ENCODE results near the gene GLI3. TPM values are rescaled to one million over a fixed set of nuclear protein-coding genes. Genes with fewer than 3 reads are reported as not detected.

GLI3 gene
- total and polyA plus RNA-seq, 2 of the 8 experiments (the other 6 are each of a cell fraction or from before 2014, with no cell fraction given), result 8.0 to 31.1 TPM

- Histone ChIP-seq H3K4me1 (replicated peaks in 1 of 4; ENCODE audit: control insufficient read depth in 3 of 4, insufficient read depth in 4 of 4, low read length in 3 of 4) (peaks cover 6 to 17% (median 11%) of the 10 kb centered on the region in 4 experiments; a peak in 6 of 7 replicates), H3K9me3 (ENCODE audit: insufficient read depth in 2 of 2, low read depth in 1 of 2, low read length in 1 of 2) (no peaks in the 10 kb centered on the region), H3K79me2 (ENCODE audit: control insufficient read depth in 1 of 2, insufficient read depth in 2 of 2, low read length in 2 of 2) (no peaks in the 10 kb centered on the region), H3K27ac (ENCODE audit: low read depth, low read length) (no peak overlapping the region), H3K36me3 (ENCODE audit: control insufficient read depth in 2 of 4, insufficient read depth in 4 of 4, low read length in 3 of 4) (peaks cover 0 to 4% (median 0%) of the 10 kb centered on the region in 4 experiments; a peak in 1 of 8 replicates), H2BK120ac (replicated peaks; ENCODE audit: low read depth, low read length) (no peak overlapping the region), H3K9ac (replicated peaks in 1 of 4; ENCODE audit: extremely low read depth in 1 of 4, low read depth in 3 of 4, low read length in 3 of 4) (no peak overlapping the region), H4K5ac (ENCODE audit: insufficient read length, low read depth, low read length) (no peak overlapping the region), H3K4me2 (ENCODE audit: insufficient read depth in 1 of 2, low read depth in 2 of 2, low read length in 2 of 2) (no peak overlapping the region), H3K79me1 (ENCODE audit: low read depth, low read length) (no peaks in the 10 kb centered on the region; the same call in 1 of the 2 replicates), H4K91ac (replicated peaks; ENCODE audit: insufficient read length, low read length) (no peak overlapping the region), H3K23me2 (ENCODE audit: low read depth, low read length) (no peaks in the 10 kb centered on the region), H3K27me3 (replicated peaks in 1 of 4; ENCODE audit: control insufficient read depth in 3 of 4, extremely low read depth in 1 of 4, insufficient read depth in 3 of 4, low read length in 3 of 4) (no peaks in the 10 kb centered on the region), H2AK5ac (ENCODE audit: low read depth, low read length) (no peak overlapping the region), H3K4ac (replicated peaks; ENCODE audit: insufficient read length, low read depth, low read length) (no peak overlapping the region), H2BK20ac (ENCODE audit: low read length) (no peak overlapping the region), H3K18ac (ENCODE audit: extremely low read depth, low read length) (no peak overlapping the region), H3K56ac (replicated peaks; ENCODE audit: insufficient read length, low read depth, low read length) (no peak overlapping the region), H2BK5ac (ENCODE audit: low read depth, low read length) (no peak overlapping the region), H4K20me1 (replicated peaks in 1 of 2; ENCODE audit: control insufficient read depth in 1 of 2, insufficient read depth in 2 of 2, low read length in 2 of 2) (peaks cover 2 to 3% of the 10 kb centered on the region in 2 experiments), H2AFZ (ENCODE audit: low read length) (no peak overlapping the region), H3K4me3 (ENCODE audit: extremely low read depth in 1 of 4, insufficient read depth in 2 of 4, low read depth in 3 of 4, low read length in 4 of 4) (no peak overlapping the region), H3K23ac (ENCODE audit: insufficient read length) (no peak overlapping the region), H4K8ac (ENCODE audit: extremely low read depth, insufficient read depth, low read length) (no peak overlapping the region), H3K14ac (ENCODE audit: insufficient read length) (no peak overlapping the region), H2BK12ac (ENCODE audit: low read depth, low read length) (peak overlapping the region; percentile 51; the same call in 1 of the 2 replicates), H2BK15ac (ENCODE audit: low read length) (no peak overlapping the region; the same call in 1 of the 2 replicates)
- ChIA-PET POLR2A (ENCODE audit: partially characterized antibody) (interaction anchor here (1.0 kb wide), 1 partner anchor 12 kb away, joined by 3 read pairs; no protein-coding TSS in a partner anchor), CTCF (ENCODE audit: partially characterized antibody) (interaction anchor here (1.0 kb wide), 1 partner anchor 128 kb away, joined by 3 read pairs; no protein-coding TSS in a partner anchor)
- 93% methylated on average over 12 of the region's 12 CpGs; no CpG with 5 or more reads in 1 of the 2 experiments for WGBS, 2 experiments (ENCODE audit: extremely low coverage in 1 of 2, insufficient coverage in 1 of 2, insufficient read length in 1 of 2, insufficient replicate concordance in 2 of 2, low coverage in 1 of 2, low lambda C conversion rate in 2 of 2, missing lambda C conversion rate in 1 of 2)
- FAIRE-seq (no peak), DNase-seq (ENCODE audit: low read depth in 1 of 2, low spot score in 2 of 2) (no peak)
- TF ChIP-seq SRF (IDR thresholded peaks at IDR 0.05; ENCODE audit: low read depth, low read length) (no peak), JUND (IDR thresholded peaks at IDR 0.05; ENCODE audit: low read length) (no peak), RNF2 (IDR thresholded peaks at IDR 0.05; ENCODE audit: borderline replicate concordance, low read depth, low read length, missing control alignments, poor library complexity, severe bottlenecking) (no peak), SAP30 (IDR thresholded peaks at IDR 0.05; ENCODE audit: insufficient read depth, insufficient replicate concordance, low read length) (no peak), PHF8 (conservative IDR thresholded peaks at IDR 0.05; ENCODE audit: low read depth, low read length) (no peak), ATF3 (IDR thresholded peaks at IDR 0.05; ENCODE audit: insufficient read depth, low read depth, low read length) (no peak), CTBP2 (IDR thresholded peaks at IDR 0.05; ENCODE audit: borderline replicate concordance, insufficient read depth, insufficient read length, low read length) (no peak), JUN (IDR thresholded peaks at IDR 0.05; ENCODE audit: low read depth, low read length) (no peak), TAF1 (IDR thresholded peaks at IDR 0.05; ENCODE audit: low read depth, low read length) (no peak), GTF2F1 (IDR thresholded peaks at IDR 0.05; ENCODE audit: borderline replicate concordance, low read depth, low read length) (no peak)
Measured at GRCh38 chr7:42105554-42106358, 131.3 kb downstream of the GLI3 start.
